Mesenteric fat pad (tissue), 1 donor: ENCODE measurements around the gene BABAM1. TPM values are rescaled to one million over a fixed set of nuclear protein-coding genes. Genes with fewer than 3 reads are reported as not detected.
A peak's percentile ranks its signal among the peaks of the same experiment; 100 is the strongest.

Source experiments
- DNase-seq: peaks from one replicate; pipeline ENCODE4 v3.0.0-alpha.2; 2020; ENCODE audit warnings: low spot score
- total RNA-seq: library from RNA; stranded (reverse); fragmentation: NEBNext Ultra II Directional; extraction: Animal tissue kit (Norgen Biotek cat#: 25700); gene quantifications from one replicate; pipeline ENCODE4 v1.2.1, GENCODE V29; 2021
- donor health status: DM: yes; HTN: yes; CAD: no.

The BABAM1 gene
- total RNA-seq, 1 donor from 2014 or later: 66.0 TPM

DNA sequence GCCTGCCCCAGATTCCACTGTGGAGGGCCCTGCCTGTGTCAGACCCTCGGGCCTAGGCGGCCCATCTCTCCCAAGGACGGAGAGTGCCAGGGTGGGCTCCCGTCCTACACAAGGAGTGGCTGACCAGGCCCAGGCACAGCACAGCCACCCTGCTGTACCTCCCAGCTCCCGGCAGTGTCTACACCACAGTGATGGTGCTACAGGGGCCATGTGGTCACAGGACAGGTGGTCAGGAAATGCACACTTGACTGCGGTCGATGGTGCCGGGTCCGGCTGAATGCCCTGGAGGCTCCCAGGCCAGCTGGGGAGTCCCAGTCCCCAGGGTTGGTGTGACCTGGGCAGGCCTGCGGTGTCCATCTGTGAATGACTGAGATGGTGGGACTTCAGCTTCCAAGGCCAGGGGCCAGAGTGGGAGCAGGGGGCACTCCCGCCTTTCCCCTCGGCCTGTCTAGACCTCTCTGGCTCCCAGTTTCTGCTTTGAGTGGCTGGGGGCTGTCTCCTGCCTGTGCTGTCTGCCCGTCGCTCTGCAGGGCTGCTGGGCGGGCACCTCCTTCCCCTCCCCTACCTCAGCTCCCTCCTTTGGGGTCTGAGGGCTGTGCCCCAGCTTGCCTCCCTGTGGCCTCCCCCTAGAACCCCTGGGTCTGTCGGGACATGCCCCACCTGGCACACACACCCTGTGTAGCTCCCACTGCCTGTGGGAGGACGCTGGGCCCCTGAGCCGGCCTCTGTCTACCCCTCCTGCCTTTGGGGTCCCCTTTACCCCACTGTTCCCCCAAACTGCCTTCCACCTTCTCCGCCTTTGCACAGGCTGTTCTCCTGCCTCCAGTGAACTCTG is 54.6 kb downstream of the BABAM1 start:
- no peak for DNase-seq

DNA sequence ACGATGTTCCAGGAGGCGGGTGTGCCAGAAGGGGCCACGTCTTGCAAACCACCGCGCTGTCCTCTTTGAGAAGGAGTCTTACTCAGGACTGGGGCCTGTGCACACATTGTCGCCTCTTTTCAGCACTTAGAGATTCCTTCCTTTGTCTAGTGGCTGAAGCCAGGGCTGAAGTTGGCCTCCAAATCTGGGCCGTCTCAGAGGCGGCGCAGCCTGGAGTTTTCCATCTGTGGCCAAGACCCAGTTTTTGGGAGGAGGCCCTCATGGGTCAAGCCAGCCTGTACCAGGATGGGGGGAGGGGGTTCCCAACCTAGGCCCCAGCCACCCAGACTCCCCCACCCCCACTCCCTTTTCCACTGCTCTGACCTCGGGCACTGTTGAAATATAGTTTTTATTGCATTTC is 55.6 kb downstream of the BABAM1 start:
- DNase-seq: no peak

DNA sequence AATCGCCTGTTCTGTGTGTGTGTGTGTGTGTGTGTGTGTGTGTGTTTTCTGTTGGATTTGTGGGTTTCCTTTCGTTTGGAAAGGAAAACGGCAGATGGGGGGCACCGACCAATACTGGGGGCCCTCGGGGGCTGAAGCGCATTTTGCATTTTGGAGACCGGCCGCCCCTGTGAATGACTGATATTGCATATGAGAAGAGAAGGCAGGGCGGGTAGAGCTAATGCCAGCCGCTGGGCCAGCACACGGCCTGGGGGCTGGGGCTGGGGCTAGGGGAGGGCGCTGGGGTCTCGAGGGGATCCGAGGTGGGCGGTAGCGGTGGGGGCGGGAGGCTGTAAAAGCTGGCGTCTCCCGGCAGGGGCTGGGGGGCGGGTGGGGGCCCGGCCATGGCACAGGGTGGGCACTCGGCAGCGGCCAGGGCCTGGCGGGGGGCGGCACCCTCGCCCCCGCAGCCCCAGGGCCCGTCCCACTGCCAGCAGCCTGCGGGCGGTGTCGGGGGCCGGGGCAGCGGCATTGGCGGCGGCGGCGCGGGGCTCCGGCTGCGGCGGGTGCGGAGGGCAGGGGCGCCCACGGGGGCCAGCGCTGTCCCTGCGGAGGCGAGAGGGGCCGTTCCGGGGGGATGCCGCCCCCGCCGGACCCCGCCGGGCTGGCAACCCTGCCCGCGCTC is 56.2 kb downstream of the BABAM1 start:
- peak; percentile 83 for DNase-seq

DNA sequence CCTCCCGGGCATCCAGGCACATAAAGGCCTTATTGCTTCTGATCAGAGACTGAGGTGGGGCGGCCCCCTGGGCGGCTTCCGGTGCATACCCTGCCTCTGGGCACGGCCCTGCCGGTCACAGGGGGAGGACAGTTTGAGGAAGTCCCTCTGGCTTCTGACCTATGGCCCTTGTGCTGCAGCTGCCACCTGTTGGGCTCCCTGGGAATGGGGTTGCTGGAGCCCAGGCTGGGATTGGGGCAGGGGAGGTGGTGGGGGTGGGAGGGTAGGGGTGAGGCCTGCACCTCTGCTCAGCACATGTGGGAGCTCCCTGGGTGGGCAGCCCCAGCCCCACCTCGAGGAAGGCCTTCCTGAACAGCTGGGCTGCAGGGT is 56.7 kb downstream of the BABAM1 start:
- DNase-seq: peak; percentile 79

DNA sequence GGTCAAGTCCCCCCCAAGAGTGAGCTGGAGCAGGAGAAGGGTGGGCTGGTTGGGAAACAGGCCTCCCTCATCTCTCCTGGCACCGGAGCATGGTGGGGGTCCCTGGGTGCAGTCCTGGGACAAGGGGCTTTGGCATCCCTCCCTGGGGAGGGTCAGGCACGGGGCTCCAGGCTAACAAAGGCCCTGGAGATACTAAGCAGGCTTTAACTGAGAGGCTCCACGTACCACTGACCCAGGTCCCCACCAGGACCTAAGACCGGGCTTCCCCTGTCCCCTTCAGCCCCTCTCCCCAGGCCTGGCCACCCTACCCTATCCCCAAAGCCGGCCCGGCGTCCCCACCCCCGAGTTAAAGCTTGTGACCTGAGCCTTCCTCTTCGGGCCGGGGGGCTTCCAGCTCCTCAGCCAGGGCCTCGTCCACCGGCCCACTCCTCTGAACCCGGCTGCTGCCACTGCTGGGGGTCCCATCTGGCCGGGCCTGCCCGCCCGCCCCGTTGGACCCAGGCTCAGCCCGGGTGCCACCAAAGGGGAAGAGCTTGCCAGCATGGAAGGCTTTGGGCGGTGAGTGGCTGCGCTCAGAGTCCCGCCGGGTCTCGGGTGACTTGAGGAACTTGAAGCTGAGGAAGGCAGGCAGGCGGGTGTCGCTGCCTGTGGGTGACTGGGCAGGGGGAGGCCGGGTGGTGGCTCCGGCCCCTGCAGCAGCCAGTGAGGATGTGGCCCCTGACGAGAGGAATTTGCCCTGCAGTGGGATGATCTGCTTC is 57.3 kb downstream of the BABAM1 start:
- peak; percentile 87 for DNase-seq

DNA sequence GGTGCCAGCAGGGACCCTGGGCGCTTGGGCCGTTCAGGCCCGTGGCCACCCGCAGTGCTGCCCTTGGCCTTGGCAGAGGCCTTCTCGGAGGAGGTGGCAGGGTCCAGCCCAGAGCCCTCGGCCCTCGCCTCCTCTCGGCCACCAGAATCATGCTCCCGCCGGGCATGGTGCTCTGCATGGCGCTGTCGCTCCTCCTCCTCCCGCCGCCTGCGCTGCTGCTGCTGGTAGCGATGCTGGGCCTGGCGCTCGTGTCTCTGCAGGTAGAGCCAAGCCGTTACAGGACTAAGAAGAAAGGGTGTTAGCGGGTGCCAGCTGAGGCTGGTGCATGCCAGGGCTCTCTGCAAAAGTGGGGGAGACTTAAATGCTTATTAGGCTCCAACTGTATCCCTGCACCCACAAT is 57.9 kb downstream of the BABAM1 start:
- DNase-seq: no peak

DNA sequence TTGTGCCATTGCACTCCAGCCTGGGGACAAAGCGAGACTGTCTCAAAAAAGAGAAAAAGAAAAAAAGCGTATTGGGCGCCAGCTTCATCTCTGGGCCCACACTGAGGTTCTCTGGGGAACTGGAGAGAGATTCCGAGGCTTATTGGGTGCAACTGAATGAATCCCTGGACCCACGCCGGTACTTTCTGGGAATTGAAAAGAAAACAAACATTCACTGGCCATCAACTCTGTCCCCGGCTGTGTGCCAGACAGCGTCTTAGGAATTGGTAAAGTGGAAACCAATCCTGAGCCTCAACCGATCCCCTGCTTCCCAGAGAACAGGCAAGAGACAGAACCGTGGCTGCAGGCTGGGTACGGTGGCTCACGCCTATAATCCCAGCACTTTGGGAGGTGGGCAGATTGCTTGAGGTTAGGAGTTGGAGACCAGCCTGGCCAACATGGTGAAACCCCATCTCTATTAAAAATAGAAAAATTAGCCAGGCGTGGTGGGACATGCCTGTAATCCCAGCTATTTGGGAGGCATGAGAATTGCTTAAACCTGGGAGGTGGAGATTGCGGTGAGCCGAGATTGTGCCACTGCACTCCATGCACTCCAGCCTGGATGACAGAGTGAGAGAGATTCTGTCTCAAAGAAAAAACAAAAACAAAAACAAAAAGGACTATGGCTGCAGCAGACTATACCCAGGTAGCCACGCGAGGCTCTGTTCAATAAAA is 58.8 kb downstream of the BABAM1 start:
- DNase-seq: no peak

DNA sequence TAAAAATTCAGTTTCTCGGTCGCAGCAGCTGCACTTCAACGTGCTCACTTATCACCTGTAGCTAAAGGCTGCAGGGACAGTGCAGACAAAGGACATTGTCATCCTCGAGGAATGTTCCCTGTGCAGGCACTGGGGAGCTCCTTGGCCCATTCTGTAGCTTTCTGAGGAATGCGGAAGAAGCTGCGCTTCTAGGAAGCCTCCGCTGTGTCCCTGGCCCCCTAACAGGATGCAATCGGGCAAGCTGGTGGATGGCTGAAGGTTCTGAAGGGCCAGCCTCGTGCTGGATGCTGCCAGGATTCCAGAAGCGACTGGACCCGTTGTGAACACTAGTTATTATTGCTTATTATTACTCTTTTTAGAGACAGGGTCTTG is 59.3 kb downstream of the BABAM1 start:
- DNase-seq: no peak

DNA sequence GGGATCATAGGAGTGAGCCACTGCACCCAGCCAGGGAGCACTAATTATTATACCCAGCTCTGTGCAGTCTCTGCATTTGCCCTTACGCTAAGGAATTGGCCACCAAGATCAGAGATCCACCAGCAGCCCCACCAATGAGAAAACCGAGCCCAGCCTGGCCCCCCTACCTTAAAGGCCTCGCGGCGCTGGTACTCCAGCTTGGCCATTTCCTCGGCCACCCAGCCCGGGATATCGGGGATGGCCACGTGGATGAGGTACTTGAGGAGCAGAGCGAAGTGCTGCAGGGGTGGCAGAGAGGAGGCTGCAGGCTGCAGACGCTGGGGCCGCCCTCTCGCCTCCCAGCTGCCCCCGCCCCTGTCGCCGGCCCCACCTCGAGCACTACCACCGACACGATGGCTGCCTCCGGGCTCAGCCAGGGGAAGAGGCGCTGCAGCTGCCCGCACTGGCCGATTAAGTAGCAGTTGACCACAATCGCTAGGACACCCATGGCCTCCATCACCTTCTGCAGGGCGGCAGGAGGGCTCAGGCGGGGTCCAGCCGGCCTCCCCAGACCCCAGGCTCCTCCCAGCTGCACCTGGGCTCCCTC is 59.9 kb downstream of the BABAM1 start:
- peak; percentile 87 for DNase-seq

DNA sequence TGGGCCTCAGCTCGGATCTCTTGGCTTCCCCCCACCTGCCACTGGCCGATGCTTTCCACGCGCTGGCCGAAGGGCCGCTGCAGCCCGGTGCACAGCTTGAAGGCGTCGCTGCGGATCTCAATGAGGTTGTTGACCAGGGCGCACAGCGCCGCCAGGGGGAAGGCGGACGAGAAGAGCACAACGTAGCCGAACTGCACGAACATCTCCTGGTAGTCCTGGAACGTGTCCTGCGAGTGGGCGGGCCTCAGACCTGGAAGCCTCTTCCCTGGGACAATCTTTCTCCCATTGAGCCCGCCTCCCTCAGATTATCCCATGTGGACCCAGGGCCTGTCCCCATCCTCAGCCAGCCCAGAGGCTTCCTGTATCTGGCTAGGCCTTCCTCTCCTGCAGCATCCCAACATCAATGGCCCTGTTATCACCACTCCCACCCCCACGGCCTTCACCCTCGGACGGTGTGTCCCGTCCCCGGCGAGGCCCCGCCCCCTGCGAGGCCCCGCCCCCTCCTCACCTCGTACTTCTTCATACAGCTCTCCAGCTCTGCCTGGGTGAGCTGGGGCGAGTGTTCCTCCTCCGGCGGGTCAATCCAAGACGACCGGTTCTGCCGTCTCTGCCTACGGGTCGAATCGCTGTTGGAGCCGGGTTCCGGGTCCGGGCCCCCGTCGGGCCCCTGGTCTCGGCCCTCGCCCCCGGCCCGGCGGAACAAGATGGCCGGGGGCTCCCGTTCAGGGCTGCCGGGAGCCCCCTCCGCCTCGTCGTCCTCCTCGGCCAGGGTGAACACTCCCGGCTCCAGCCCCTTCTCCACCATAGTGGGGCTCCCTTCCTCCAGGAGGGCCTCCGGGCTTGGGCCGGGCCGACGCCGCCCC is 60.6 kb downstream of the BABAM1 start:
- no peak for DNase-seq

Other genes with a start within 250 kb of the BABAM1 start
- 8.4 TPM for gene CPAMD8, start 240.6 kb upstream of the BABAM1 start, total RNA-seq
- gene HAUS8, start 192.0 kb upstream of the BABAM1 start, total RNA-seq: 7.2 TPM
- gene MYO9B, start 191.7 kb upstream of the BABAM1 start, total RNA-seq: 103 TPM
- gene USE1, start 52.1 kb upstream of the BABAM1 start, total RNA-seq: 33.2 TPM
- 29.0 TPM for gene OCEL1, start 41.2 kb upstream of the BABAM1 start, total RNA-seq
- 42.8 TPM for gene NR2F6, start 21.5 kb upstream of the BABAM1 start, total RNA-seq
- gene USHBP1, start 2.7 kb upstream of the BABAM1 start, total RNA-seq: 11.3 TPM
- gene ANKLE1, start 14.5 kb downstream of the BABAM1 start, total RNA-seq: 0.55 TPM
- gene ABHD8, start 36.0 kb downstream of the BABAM1 start, total RNA-seq: 12.9 TPM
- 99.2 TPM for gene MRPL34, start 38.4 kb downstream of the BABAM1 start, total RNA-seq
- gene DDA1, start 42.1 kb downstream of the BABAM1 start, total RNA-seq: 45.6 TPM
- gene ANO8, start 67.4 kb downstream of the BABAM1 start, total RNA-seq: 16.2 TPM
- 13.1 TPM for gene GTPBP3, start 70.1 kb downstream of the BABAM1 start, total RNA-seq
- 293 TPM for gene PLVAP, start 109.9 kb downstream of the BABAM1 start, total RNA-seq
- 0.87 TPM for gene CCDC194, start 126.8 kb downstream of the BABAM1 start, total RNA-seq
- gene BST2, start 138.2 kb downstream of the BABAM1 start, total RNA-seq: 185 TPM
- gene MVB12A, start 152.6 kb downstream of the BABAM1 start, total RNA-seq: 46.9 TPM
- gene TMEM221, start 181.2 kb downstream of the BABAM1 start, total RNA-seq: not detected
- gene NXNL1, start 193.5 kb downstream of the BABAM1 start, total RNA-seq: 1.3 TPM
- 36.5 TPM for gene SLC27A1, start 203.1 kb downstream of the BABAM1 start, total RNA-seq
- gene PGLS, start 244.2 kb downstream of the BABAM1 start, total RNA-seq: 66.9 TPM